ENCODE results near the gene PIK3C2G. TPM values are rescaled to one million over a fixed set of nuclear protein-coding genes. Genes with fewer than 3 reads are reported as not detected.
A peak's percentile ranks its signal among the peaks of the same experiment; 100 is the strongest.

PIK3C2G gene
- total and polyA plus RNA-seq, 4 donors, result 0.11 to 4.8 (median 0.74) TPM; not detected in 1

DNA sequence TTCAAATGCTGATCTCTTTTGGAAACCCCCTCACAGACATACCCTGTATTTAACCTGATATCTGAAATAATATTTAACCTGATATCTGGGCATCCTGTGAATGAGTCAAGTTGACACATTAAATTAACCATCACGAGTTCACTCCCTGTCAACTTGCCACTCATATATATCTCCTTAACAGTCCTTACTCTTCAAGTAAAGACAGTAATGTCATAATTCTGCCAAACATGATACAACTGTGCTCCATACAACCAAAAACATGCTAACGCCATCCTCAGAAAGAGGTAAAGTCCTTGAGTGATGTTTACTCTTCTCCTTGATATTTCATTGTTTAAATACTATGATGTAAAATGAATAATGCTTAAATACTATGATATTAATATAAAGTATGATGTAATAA, 371.5 kb downstream of the PIK3C2G start:
- Histone ChIP-seq H3K9ac (ENCODE audit: insufficient read depth in 1 of 2, low read length in 2 of 2) (no peak overlapping the region), H3K36me3 (ENCODE audit: control insufficient read depth in 4 of 4, insufficient read depth in 4 of 4, low read length in 4 of 4) (no peaks in the 10 kb centered on the region), H3K27ac (ENCODE audit: low read depth in 1 of 2, low read length in 1 of 2) (no peak overlapping the region), H3K9me3 (ENCODE audit: control insufficient read depth in 4 of 4, insufficient read depth in 3 of 4, low read length in 3 of 4) (peaks cover 0 to 2% (median 0%) of the 10 kb centered on the region in 4 donors), H3K4me3 (no peak overlapping the region), H3K4me1 (ENCODE audit: control insufficient read depth in 5 of 5, insufficient read depth in 5 of 5, low read length in 5 of 5) (no peaks in the 10 kb centered on the region), H3K27me3 (ENCODE audit: control insufficient read depth in 3 of 3, insufficient read depth in 3 of 3, low read length in 2 of 3) (no peaks in the 10 kb centered on the region)
- WGBS, 2 donors, result 58 to 78% methylated on average over 2 of the region's 2 CpGs
- DNase-seq (no peak), ATAC-seq (ENCODE audit: insufficient read depth, low FRiP score) (no peak)
- TF ChIP-seq, protein P1, sequence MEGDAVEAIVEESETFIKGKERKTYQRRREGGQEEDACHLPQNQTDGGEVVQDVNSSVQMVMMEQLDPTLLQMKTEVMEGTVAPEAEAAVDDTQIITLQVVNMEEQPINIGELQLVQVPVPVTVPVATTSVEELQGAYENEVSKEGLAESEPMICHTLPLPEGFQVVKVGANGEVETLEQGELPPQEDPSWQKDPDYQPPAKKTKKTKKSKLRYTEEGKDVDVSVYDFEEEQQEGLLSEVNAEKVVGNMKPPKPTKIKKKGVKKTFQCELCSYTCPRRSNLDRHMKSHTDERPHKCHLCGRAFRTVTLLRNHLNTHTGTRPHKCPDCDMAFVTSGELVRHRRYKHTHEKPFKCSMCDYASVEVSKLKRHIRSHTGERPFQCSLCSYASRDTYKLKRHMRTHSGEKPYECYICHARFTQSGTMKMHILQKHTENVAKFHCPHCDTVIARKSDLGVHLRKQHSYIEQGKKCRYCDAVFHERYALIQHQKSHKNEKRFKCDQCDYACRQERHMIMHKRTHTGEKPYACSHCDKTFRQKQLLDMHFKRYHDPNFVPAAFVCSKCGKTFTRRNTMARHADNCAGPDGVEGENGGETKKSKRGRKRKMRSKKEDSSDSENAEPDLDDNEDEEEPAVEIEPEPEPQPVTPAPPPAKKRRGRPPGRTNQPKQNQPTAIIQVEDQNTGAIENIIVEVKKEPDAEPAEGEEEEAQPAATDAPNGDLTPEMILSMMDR (IDR thresholded peaks at IDR 0.05; ENCODE audit: control extremely low read depth, extremely low read depth), result no peak

DNA sequence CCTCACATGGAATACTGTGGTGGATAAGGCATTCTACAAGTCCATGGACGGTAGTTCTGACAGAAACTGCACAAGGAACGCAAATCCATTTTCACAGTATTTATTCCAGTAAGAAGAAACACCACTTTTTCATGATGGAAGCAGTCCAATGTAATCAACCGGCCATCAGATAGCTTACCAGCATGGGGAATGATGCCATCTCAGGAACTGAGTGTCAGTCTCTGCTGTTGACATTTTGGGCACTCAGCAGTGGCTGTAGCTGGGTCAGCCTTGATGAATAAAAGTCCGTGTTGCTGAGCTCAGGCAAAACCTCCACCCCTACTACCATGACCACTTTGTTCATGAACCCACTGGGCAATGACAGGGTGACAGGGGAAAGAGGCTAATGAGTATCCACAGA, 373.1 kb downstream of the PIK3C2G start:
- peaks cover 0 to 2% (median 0%) of the 10 kb centered on the region in 4 donors for H3K9me3 ChIP-seq (ENCODE audit: control insufficient read depth in 4 of 4, insufficient read depth in 3 of 4, low read length in 3 of 4)
- TF ChIP-seq, protein P1 (IDR thresholded peaks at IDR 0.05; ENCODE audit: control extremely low read depth, extremely low read depth), result no peak
- no peaks in the 10 kb centered on the region for H3K4me1 ChIP-seq (ENCODE audit: control insufficient read depth in 5 of 5, insufficient read depth in 5 of 5, low read length in 5 of 5)
- DNase-seq (no peak), ATAC-seq (ENCODE audit: insufficient read depth, low FRiP score) (no peak)
- no peaks in the 10 kb centered on the region for H3K36me3 ChIP-seq (ENCODE audit: control insufficient read depth in 4 of 4, insufficient read depth in 4 of 4, low read length in 4 of 4)
- no peak overlapping the region for H3K9ac ChIP-seq (ENCODE audit: insufficient read depth in 1 of 2, low read length in 2 of 2)
- 66 to 68% methylated on average over 4 of the region's 4 CpGs for WGBS, 2 donors
- H3K27me3 ChIP-seq (ENCODE audit: control insufficient read depth in 3 of 3, insufficient read depth in 3 of 3, low read length in 2 of 3), result no peaks in the 10 kb centered on the region
- no peak overlapping the region for H3K27ac ChIP-seq (ENCODE audit: low read depth in 1 of 2, low read length in 1 of 2)
- no peak overlapping the region for H3K4me3 ChIP-seq

DNA sequence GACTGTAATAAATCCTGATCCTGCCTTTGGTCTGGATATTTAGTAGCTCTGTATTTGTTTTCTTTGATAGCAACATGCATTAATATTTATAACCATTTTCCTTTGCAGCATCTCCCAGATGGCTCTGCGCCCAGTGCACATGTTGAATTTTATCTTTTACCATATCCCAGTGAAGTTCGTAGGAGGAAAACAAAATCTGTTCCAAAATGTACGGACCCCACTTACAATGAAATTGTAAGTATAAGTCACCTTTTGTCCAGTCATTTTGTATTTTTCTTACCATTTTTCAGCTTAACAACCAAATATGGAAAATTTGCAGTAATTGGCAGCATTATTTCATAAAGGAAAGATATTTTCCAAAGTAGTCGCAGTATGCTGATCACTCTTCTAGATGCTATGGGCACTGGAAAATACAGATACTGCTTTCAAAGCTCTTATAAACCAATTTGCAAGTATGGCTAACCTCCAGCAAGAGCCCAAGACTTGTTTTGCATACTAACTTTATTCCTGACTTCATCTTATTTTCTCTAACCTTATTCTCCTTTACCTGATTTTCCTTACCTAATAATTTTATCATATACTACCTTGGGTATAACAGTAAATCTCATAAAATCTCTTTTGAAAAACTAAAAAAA, 379.1 kb downstream of the PIK3C2G start:
- 80 to 87% methylated on average over 4 of the region's 4 CpGs for WGBS, 2 donors
- no peak overlapping the region for H3K4me3 ChIP-seq
- no peak overlapping the region for H3K9ac ChIP-seq (ENCODE audit: insufficient read depth in 1 of 2, low read length in 2 of 2)
- DNase-seq (peak; percentile 29 to 48 (median 42)), ATAC-seq (ENCODE audit: insufficient read depth, low FRiP score) (no peak)
- TF ChIP-seq, protein P1 (IDR thresholded peaks at IDR 0.05; ENCODE audit: control extremely low read depth, extremely low read depth), result no peak
- no peak overlapping the region for H3K27ac ChIP-seq (ENCODE audit: low read depth in 1 of 2, low read length in 1 of 2)
- no peaks in the 10 kb centered on the region for H3K36me3 ChIP-seq (ENCODE audit: control insufficient read depth in 4 of 4, insufficient read depth in 4 of 4, low read length in 4 of 4)
- no peaks in the 10 kb centered on the region for H3K27me3 ChIP-seq (ENCODE audit: control insufficient read depth in 3 of 3, insufficient read depth in 3 of 3, low read length in 2 of 3)
- H3K4me1 ChIP-seq (ENCODE audit: control insufficient read depth in 5 of 5, insufficient read depth in 5 of 5, low read length in 5 of 5), result peaks cover 0 to 12% (median 0%) of the 10 kb centered on the region in 5 donors
- peaks cover 0 to 2% (median 0%) of the 10 kb centered on the region in 4 donors for H3K9me3 ChIP-seq (ENCODE audit: control insufficient read depth in 4 of 4, insufficient read depth in 3 of 4, low read length in 3 of 4)

DNA sequence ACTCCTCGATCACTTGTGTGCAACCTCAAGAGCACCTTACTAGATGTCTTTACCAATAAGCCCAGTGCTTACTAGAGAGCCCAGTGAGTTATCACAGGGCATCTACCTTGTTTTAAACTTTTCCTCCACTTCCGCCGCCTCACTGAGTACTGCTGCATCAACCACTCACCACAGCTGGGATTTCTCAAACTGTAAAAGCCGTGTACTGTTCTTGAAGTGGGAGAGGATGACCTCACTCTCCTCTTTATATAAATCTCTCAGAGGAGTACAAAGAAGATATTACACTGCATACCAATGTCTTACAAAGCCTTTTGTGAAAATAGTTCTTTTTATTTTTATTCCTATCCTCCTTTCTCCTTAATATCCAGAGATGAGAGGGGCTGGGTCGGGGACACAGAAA, 382.4 kb downstream of the PIK3C2G start:
- Histone ChIP-seq H3K4me1 (ENCODE audit: control insufficient read depth in 5 of 5, insufficient read depth in 5 of 5, low read length in 5 of 5) (peaks cover 0 to 20% (median 0%) of the 10 kb centered on the region in 5 donors), H3K9me3 (ENCODE audit: control insufficient read depth in 4 of 4, insufficient read depth in 3 of 4, low read length in 3 of 4) (no peaks in the 10 kb centered on the region), H3K4me3 (no peak overlapping the region), H3K27ac (ENCODE audit: low read depth in 1 of 2, low read length in 1 of 2) (no peak overlapping the region), H3K27me3 (ENCODE audit: control insufficient read depth in 3 of 3, insufficient read depth in 3 of 3, low read length in 2 of 3) (no peaks in the 10 kb centered on the region), H3K36me3 (ENCODE audit: control insufficient read depth in 4 of 4, insufficient read depth in 4 of 4, low read length in 4 of 4) (no peaks in the 10 kb centered on the region), H3K9ac (ENCODE audit: insufficient read depth in 1 of 2, low read length in 2 of 2) (no peak overlapping the region)
- DNase-seq (peak; percentile 25 to 69 (median 69)), ATAC-seq (ENCODE audit: insufficient read depth, low FRiP score) (no peak)
- TF ChIP-seq, protein P1 (IDR thresholded peaks at IDR 0.05; ENCODE audit: control extremely low read depth, extremely low read depth), result no peak
- 58 to 68% methylated on average over 5 of the region's 5 CpGs for WGBS, 2 donors

Data from lung (tissue), 12 donors.